A549 (cell line): ENCODE data around the gene MEF2B. TPM values are rescaled to one million over a fixed set of nuclear protein-coding genes. Genes with fewer than 3 reads are reported as not detected.

Source experiments
- ATAC-seq, 2 experiments: fragments of 200-7000 bp in 1 of 2; fragments of >200 bp in 1 of 2; cut with Nextera tagmentation in 1 of 2; cut with Tn5 transposase in 1 of 2; 3 replicates each; pipeline versions ENCODE4 v1.8.0 to v1.9.1; 2018 to 2020; ENCODE audit warnings: mild to moderate bottlenecking in 1 of 2, moderate library complexity in 1 of 2
- CTCF ChIA-PET: fragments of 300-600 bp; sonication (Branson Sonifier 250); formaldehyde crosslinking; extraction: SDS; loops from one replicate; lab custom pipeline; 2021; ENCODE audit warnings: antibody characterized with exemption, inconsistent platforms; lab: Yijun Ruan, JAX
- POLR2A ChIA-PET: fragments of 350-600 bp; formaldehyde crosslinking; extraction: SDS; loops from one replicate; lab custom pipeline; 2021; ENCODE audit warnings: antibody characterized with exemption, inconsistent platforms; lab: Yijun Ruan, JAX
- DNase-seq, 2 experiments: peaks; one replicate each; pipeline versions ENCODE4 v3.0.0 to v3.0.0-alpha.2; 2011 to 2016; ENCODE audit warnings: low read depth in 1 of 2, low spot score in 1 of 2
- FAIRE-seq: peaks from 2 replicates; lab custom pipeline; 2011; peaks lifted over from hg19 to GRCh38; lab: Jason Lieb, UNC
- H3K27ac ChIP-seq, 2 experiments: fragments of >200 bp; sonication (Bioruptor Twin); formaldehyde crosslinking; 3 replicates each; pipeline ENCODE4 v1.5.1; 2016 to 2017
- H3K4me1 ChIP-seq: fragments of >200 bp; sonication (Bioruptor Twin); formaldehyde crosslinking; 3 replicates; pipeline ENCODE4 v1.6.1; 2016
- H3K4me2 ChIP-seq: fragments of >200 bp; sonication (Bioruptor Twin); formaldehyde crosslinking; 3 replicates; pipeline ENCODE4 v1.6.1; 2016
- H3K4me3 ChIP-seq: fragments of >200 bp; sonication (Bioruptor Twin); formaldehyde crosslinking; 3 replicates; pipeline ENCODE4 v1.5.1; 2016
- H3K9me3 ChIP-seq: fragments of >200 bp; sonication (Bioruptor Twin); formaldehyde crosslinking; 3 replicates; pipeline ENCODE4 v1.6.1; 2016
- BHLHE40 ChIP-seq: IDR thresholded peaks from 2 replicates; pipeline ENCODE4 v1.6.1; 2012; ENCODE audit warnings: low read depth, low read length, inconsistent platforms
- CBX2 ChIP-seq: fragments of 200-600 bp; sonication (generic); IDR thresholded peaks from 2 replicates; pipeline ENCODE4 v1.6.1; 2016; ENCODE audit warnings: low read depth, mild to moderate bottlenecking, borderline replicate concordance
- FOSL2 ChIP-seq, 2 experiments: fragments of 450-650 bp in 1 of 2; fragments of >200 bp in 1 of 2; sonication (Bioruptor Twin) in 1 of 2; formaldehyde crosslinking; IDR thresholded peaks; 2 replicates each; pipeline versions ENCODE4 v1.5.0 to v1.6.1; 2016 to 2020; ENCODE audit warnings: mild to moderate bottlenecking in 1 of 2, moderate library complexity in 1 of 2
- FOXS1 ChIP-seq: fragments of 250-450 bp; sonication (Bioruptor Pico); IDR thresholded peaks from 2 replicates; pipeline ENCODE4 v1.5.0; 2020; ENCODE audit warnings: mild to moderate bottlenecking, moderate library complexity
- HOXB13 ChIP-seq: fragments of 250-450 bp; sonication (Bioruptor Pico); IDR thresholded peaks from 2 replicates; pipeline ENCODE4 v1.5.0; 2020; ENCODE audit warnings: low read depth, mild to moderate bottlenecking, moderate library complexity
- JUN ChIP-seq, 2 experiments: fragments of >200 bp; sonication (Bioruptor Twin); formaldehyde crosslinking; IDR thresholded peaks; 2 replicates in 1 of 2; 3 replicates in 1 of 2; pipeline ENCODE4 v1.6.1; 2016 to 2017
- NPAS2 ChIP-seq: fragments of 250-450 bp; sonication (Bioruptor Pico); IDR thresholded peaks from 2 replicates; pipeline ENCODE4 v1.8.0; 2022; ENCODE audit warnings: mild to moderate bottlenecking, moderate library complexity, borderline replicate concordance
- NR3C1 ChIP-seq: fragments of >200 bp; sonication (Bioruptor Twin); formaldehyde crosslinking; IDR thresholded peaks from 3 replicates; pipeline ENCODE4 v1.6.1; 2017
- PHF8 ChIP-seq: fragments of 200-600 bp; sonication (generic); IDR thresholded peaks from 2 replicates; pipeline ENCODE4 v1.6.1; 2016; ENCODE audit warnings: low read depth, mild to moderate bottlenecking, antibody characterized with exemption, moderate library complexity, borderline replicate concordance
- POLR2A ChIP-seq: IDR thresholded peaks from 2 replicates; pipeline ENCODE4 v1.6.1; 2012; ENCODE audit warnings: mild to moderate bottlenecking, low read length
- POLR2AphosphoS2 ChIP-seq: conservative IDR thresholded peaks from 2 replicates; pipeline ENCODE4 v1.6.1; 2012; ENCODE audit warnings: low read length, improper control_type of control experiment, inconsistent platforms
- RAD21 ChIP-seq, 2 experiments: fragments of >200 bp in 1 of 2; sonication (Bioruptor Twin) in 1 of 2; formaldehyde crosslinking in 1 of 2; IDR thresholded peaks in 1 of 2; conservative IDR thresholded peaks in 1 of 2; 2 replicates in 1 of 2; 3 replicates in 1 of 2; pipeline ENCODE4 v1.6.1; 2012 to 2018; ENCODE audit warnings: inconsistent platforms in 1 of 2
- RARB ChIP-seq: fragments of 250-450 bp; sonication (Bioruptor Pico); IDR thresholded peaks from 2 replicates; pipeline ENCODE4 v1.8.0; 2021; ENCODE audit warnings: mild to moderate bottlenecking, moderate library complexity
- RCOR1 ChIP-seq: fragments of 150-350 bp; IDR thresholded peaks from 2 replicates; pipeline ENCODE4 v1.6.1; 2014; ENCODE audit warnings: antibody characterized with exemption, low read length, low read depth
- RNF2 ChIP-seq: fragments of 200-600 bp; sonication (generic); IDR thresholded peaks from 2 replicates; pipeline ENCODE4 v1.6.1; 2016; ENCODE audit warnings: low read depth, mild to moderate bottlenecking, antibody characterized with exemption, moderate library complexity, borderline replicate concordance
- ZC3H11A ChIP-seq: fragments of 450-650 bp; IDR thresholded peaks from 2 replicates; pipeline ENCODE4 v1.6.1; 2014; ENCODE audit warnings: antibody characterized with exemption, mild to moderate bottlenecking
- ZNF302 ChIP-seq: fragments of 250-450 bp; sonication (Bioruptor Pico); IDR thresholded peaks from 2 replicates; pipeline ENCODE4 v1.9.0; 2021; ENCODE audit warnings: inconsistent platforms, mild to moderate bottlenecking, moderate library complexity
- ZSCAN20 ChIP-seq: fragments of 250-450 bp; sonication (Bioruptor Pico); IDR thresholded peaks from 2 replicates; pipeline ENCODE4 v1.8.0; 2022; ENCODE audit warnings: mild to moderate bottlenecking, moderate library complexity
- WGBS: methylation state at CpG from one replicate; pipeline ENCODE4 v1.1.6; 2017; ENCODE audit errors: missing lambda C conversion rate; 5-methylcytosine and 5-hydroxymethylcytosine counted together
- polyA minus RNA-seq: library from RNA; depleted of rRNA, polyadenylated mRNA; stranded (reverse); fragments of >200 nt; gene quantifications from 2 replicates; pipeline ENCODE4 v1.2.3, GENCODE V29; 2011; rRNA and poly(A)+ RNA removed
- polyA plus RNA-seq, 4 experiments: library from polyadenylated mRNA; depleted of rRNA in 3 of 4; stranded (reverse); fragments of >200 nt; fragmentation: RNase III in 1 of 4; extraction: RNeasy Plus Mini Kit Qiagen cat#74134 plus additional on column Dnase treatment in 1 of 4; gene quantifications; 2 replicates in 3 of 4; 3 replicates in 1 of 4; pipeline ENCODE4 v1.2.3, GENCODE V29; 2011 to 2017
- TF ChIP-seq, protein P1 (sequence below): IDR thresholded peaks from 2 replicates; pipeline ENCODE4 v1.6.1; 2012
- TF ChIP-seq, protein P2 (sequence below): fragments of 250-450 bp; sonication (Bioruptor Pico); IDR thresholded peaks from 2 replicates; pipeline ENCODE4 v1.5.0; 2020; ENCODE audit warnings: low read depth, mild to moderate bottlenecking, moderate library complexity
- TF ChIP-seq, protein P3 (sequence below): fragments of 150-350 bp; IDR thresholded peaks from 2 replicates; pipeline ENCODE4 v1.6.1; 2014; ENCODE audit warnings: low read depth, mild to moderate bottlenecking, low read length
- TF ChIP-seq, protein P4 (sequence below): IDR thresholded peaks from 2 replicates; pipeline ENCODE4 v1.6.1; 2012; ENCODE audit warnings: low read depth, borderline replicate concordance
- TF ChIP-seq, protein P5 (sequence below): fragments of 200-600 bp; sonication (generic); IDR thresholded peaks from 2 replicates; pipeline ENCODE4 v1.6.1; 2016; ENCODE audit warnings: antibody characterized with exemption, mild to moderate bottlenecking, moderate library complexity
- TF ChIP-seq, protein P6 (sequence below): fragments of >200 bp; sonication (Bioruptor Twin); formaldehyde crosslinking; IDR thresholded peaks from 2 replicates; pipeline ENCODE4 v1.6.1; 2016
- TF ChIP-seq, protein P7 (sequence below): fragments of >200 bp; sonication (Bioruptor Twin); formaldehyde crosslinking; IDR thresholded peaks from 3 replicates; pipeline ENCODE4 v1.5.1; 2016

MEF2B gene
- polyA plus RNA-seq (2011; rRNA removed) (0.10 and 0.20 TPM in 2 replicates), polyA plus RNA-seq (2017; fragmentation: RNase III; extraction: RNeasy Plus Mini Kit Qiagen cat#74134 plus additional on column Dnase treatment) (0.13 to 0.31 TPM (median 0.29 TPM) in 3 replicates), polyA minus RNA-seq (0.17 TPM in 1 of 2 replicates, not detected in the other)
- polyA plus RNA-seq (2012; cell fraction: cytosol; rRNA removed): 0.26 and 0.54 TPM in 2 replicates
- 3.6 and 4.1 TPM in 2 replicates for polyA plus RNA-seq (2012; cell fraction: nucleus; rRNA removed)

DNA sequence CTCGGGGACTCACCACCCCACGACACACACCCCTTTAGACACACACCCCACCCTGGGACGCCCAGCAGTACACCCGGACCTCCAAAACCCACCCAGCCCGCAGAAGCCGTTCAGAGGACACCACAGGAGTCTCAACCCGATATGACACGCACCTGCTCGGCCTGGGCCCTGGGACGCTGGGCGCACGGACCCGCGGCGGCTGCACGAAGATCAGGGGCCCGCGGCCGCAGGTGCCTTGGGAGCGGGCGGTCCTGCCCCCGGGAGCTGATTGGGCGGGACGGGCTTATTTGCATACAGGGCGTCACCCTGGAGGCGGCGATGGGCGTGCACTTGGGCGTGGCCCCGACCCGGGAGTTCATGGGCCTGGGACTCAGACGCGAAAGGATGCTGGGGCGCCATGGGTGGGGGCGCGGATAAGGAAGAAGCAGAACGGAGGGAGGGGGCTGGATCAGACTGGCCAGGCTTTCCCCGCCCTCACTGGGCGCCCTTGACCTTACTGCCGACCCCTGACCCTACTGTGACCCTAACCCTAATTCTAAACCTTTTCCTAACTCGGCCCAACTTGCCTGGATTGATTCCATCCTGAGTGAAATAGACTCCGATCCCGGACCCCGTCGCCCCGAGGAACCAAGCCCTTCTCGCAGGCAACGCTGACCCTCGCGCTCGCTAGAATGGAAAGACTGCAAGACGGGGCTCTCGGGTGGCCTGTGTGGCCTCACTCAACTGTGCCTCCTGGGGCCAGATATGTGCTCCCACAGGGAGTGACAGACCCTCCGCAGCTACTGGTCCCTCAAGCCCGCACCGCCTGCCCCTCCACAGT is at the start of gene MEF2B:
Gene MEF2B, minus strand, starts transcription at position 211 of the 820 bp plus-strand sequence. CDS start 19,528 bp downstream, outside the sequence.
- ATAC-seq (peak; percentile 26 to 70; a peak in 3 of 6 replicates), DNase-seq (peak in 1 of 2 experiments; percentile 18), FAIRE-seq (no peak)
- TF ChIP-seq, protein P1, sequence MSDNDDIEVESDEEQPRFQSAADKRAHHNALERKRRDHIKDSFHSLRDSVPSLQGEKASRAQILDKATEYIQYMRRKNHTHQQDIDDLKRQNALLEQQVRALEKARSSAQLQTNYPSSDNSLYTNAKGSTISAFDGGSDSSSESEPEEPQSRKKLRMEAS: no peak
- TF ChIP-seq NR3C1: no peak
- TF ChIP-seq RNF2: no peak
- TF ChIP-seq, protein P2, sequence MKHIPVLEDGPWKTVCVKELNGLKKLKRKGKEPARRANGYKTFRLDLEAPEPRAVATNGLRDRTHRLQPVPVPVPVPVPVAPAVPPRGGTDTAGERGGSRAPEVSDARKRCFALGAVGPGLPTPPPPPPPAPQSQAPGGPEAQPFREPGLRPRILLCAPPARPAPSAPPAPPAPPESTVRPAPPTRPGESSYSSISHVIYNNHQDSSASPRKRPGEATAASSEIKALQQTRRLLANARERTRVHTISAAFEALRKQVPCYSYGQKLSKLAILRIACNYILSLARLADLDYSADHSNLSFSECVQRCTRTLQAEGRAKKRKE (CRISPR knock-in tag): no peak
- TF ChIP-seq RCOR1: no peak
- TF ChIP-seq, protein P3, sequence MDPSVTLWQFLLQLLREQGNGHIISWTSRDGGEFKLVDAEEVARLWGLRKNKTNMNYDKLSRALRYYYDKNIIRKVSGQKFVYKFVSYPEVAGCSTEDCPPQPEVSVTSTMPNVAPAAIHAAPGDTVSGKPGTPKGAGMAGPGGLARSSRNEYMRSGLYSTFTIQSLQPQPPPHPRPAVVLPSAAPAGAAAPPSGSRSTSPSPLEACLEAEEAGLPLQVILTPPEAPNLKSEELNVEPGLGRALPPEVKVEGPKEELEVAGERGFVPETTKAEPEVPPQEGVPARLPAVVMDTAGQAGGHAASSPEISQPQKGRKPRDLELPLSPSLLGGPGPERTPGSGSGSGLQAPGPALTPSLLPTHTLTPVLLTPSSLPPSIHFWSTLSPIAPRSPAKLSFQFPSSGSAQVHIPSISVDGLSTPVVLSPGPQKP: no peak
- no peak for TF ChIP-seq POLR2A
- TF ChIP-seq ZC3H11A: no peak
- TF ChIP-seq BHLHE40: no peak
- no peak for TF ChIP-seq RAD21 (conservative IDR thresholded peaks at IDR 0.05 in 1 of 2, IDR thresholded peaks at IDR 0.05 in 1 of 2)
- Histone ChIP-seq H3K4me2 (no peak within 1 kb of the TSS), H3K27ac (no peak within 1 kb of the TSS), H3K4me1 (peaks cover 5% of the 10 kb centered on the region; the same call in 1 of the 3 replicates), H3K9me3 (no peaks in the 10 kb centered on the region), H3K4me3 (no peak within 1 kb of the TSS)
- ChIA-PET POLR2A (no interaction called here), CTCF (no interaction called here)
- 86% methylated on average over 29 of the region's 56 CpGs for WGBS

DNA sequence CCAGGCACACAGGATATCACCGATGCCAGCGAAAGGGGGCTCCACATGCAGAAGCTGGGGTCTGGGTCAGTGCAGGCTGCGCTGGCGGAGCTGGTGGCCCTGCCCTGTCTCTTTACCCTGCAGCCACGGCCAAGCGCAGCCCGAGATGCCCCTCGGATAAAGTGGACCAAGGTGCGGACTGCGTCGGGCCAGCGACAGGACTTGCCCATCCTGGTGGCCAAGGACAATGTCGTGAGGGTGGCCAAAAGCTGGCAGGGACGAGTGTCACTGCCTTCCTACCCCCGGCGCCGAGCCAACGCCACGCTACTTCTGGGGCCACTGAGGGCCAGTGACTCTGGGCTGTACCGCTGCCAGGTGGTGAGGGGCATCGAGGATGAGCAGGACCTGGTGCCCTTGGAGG is 48.8 kb upstream of the MEF2B start:
- H3K4me1 ChIP-seq: no peaks in the 10 kb centered on the region
- DNase-seq: no peak
- no peak for ATAC-seq
- FAIRE-seq: no peak
- WGBS: 40% methylated on average over 1 of the region's 21 CpGs
- H3K27ac ChIP-seq: no peak overlapping the region
- no peak overlapping the region for H3K4me3 ChIP-seq
- H3K9me3 ChIP-seq: no peaks in the 10 kb centered on the region
- CTCF ChIA-PET: no interaction called here
- H3K4me2 ChIP-seq: no peak overlapping the region
- POLR2A ChIA-PET: no interaction called here
- no peak for TF ChIP-seq PHF8
- no peak for TF ChIP-seq HOXB13 (CRISPR knock-in tag)
- no peak for TF ChIP-seq POLR2AphosphoS2
- TF ChIP-seq, protein P4, sequence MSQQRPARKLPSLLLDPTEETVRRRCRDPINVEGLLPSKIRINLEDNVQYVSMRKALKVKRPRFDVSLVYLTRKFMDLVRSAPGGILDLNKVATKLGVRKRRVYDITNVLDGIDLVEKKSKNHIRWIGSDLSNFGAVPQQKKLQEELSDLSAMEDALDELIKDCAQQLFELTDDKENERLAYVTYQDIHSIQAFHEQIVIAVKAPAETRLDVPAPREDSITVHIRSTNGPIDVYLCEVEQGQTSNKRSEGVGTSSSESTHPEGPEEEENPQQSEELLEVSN: no peak
- no peak for TF ChIP-seq FOSL2 (IDR thresholded peaks at IDR 0.05)
- no peak for TF ChIP-seq FOSL2 (CRISPR knock-in tag; IDR thresholded peaks at IDR 0.05)
- no peak for TF ChIP-seq ZSCAN20 (CRISPR knock-in tag)
- no peak for TF ChIP-seq FOXS1 (CRISPR knock-in tag)
- TF ChIP-seq, protein P5, sequence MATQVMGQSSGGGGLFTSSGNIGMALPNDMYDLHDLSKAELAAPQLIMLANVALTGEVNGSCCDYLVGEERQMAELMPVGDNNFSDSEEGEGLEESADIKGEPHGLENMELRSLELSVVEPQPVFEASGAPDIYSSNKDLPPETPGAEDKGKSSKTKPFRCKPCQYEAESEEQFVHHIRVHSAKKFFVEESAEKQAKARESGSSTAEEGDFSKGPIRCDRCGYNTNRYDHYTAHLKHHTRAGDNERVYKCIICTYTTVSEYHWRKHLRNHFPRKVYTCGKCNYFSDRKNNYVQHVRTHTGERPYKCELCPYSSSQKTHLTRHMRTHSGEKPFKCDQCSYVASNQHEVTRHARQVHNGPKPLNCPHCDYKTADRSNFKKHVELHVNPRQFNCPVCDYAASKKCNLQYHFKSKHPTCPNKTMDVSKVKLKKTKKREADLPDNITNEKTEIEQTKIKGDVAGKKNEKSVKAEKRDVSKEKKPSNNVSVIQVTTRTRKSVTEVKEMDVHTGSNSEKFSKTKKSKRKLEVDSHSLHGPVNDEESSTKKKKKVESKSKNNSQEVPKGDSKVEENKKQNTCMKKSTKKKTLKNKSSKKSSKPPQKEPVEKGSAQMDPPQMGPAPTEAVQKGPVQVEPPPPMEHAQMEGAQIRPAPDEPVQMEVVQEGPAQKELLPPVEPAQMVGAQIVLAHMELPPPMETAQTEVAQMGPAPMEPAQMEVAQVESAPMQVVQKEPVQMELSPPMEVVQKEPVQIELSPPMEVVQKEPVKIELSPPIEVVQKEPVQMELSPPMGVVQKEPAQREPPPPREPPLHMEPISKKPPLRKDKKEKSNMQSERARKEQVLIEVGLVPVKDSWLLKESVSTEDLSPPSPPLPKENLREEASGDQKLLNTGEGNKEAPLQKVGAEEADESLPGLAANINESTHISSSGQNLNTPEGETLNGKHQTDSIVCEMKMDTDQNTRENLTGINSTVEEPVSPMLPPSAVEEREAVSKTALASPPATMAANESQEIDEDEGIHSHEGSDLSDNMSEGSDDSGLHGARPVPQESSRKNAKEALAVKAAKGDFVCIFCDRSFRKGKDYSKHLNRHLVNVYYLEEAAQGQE: no peak
- TF ChIP-seq RNF2: no peak
- TF ChIP-seq, protein P6, sequence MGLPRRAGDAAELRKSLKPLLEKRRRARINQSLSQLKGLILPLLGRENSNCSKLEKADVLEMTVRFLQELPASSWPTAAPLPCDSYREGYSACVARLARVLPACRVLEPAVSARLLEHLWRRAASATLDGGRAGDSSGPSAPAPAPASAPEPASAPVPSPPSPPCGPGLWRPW: no peak
- TF ChIP-seq, protein P1: no peak
- no peak for TF ChIP-seq NPAS2 (CRISPR knock-in tag)
- TF ChIP-seq JUN (IDR thresholded peaks at IDR 0.05): no peak
- no peak for TF ChIP-seq RARB (CRISPR knock-in tag)
- TF ChIP-seq, protein P7, sequence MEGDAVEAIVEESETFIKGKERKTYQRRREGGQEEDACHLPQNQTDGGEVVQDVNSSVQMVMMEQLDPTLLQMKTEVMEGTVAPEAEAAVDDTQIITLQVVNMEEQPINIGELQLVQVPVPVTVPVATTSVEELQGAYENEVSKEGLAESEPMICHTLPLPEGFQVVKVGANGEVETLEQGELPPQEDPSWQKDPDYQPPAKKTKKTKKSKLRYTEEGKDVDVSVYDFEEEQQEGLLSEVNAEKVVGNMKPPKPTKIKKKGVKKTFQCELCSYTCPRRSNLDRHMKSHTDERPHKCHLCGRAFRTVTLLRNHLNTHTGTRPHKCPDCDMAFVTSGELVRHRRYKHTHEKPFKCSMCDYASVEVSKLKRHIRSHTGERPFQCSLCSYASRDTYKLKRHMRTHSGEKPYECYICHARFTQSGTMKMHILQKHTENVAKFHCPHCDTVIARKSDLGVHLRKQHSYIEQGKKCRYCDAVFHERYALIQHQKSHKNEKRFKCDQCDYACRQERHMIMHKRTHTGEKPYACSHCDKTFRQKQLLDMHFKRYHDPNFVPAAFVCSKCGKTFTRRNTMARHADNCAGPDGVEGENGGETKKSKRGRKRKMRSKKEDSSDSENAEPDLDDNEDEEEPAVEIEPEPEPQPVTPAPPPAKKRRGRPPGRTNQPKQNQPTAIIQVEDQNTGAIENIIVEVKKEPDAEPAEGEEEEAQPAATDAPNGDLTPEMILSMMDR: no peak
- TF ChIP-seq CBX2: no peak
- TF ChIP-seq ZNF302 (CRISPR knock-in tag): no peak
